ENCODE data around the gene METAP1D.
A peak's percentile ranks its signal among the peaks of the same experiment; 100 is the strongest.
"Not testable (repeated sequence)": the region's sequence is repeated elsewhere in the genome, so short reads cannot be mapped to it uniquely, and the experiment has no call there.

The METAP1D gene

DNA sequence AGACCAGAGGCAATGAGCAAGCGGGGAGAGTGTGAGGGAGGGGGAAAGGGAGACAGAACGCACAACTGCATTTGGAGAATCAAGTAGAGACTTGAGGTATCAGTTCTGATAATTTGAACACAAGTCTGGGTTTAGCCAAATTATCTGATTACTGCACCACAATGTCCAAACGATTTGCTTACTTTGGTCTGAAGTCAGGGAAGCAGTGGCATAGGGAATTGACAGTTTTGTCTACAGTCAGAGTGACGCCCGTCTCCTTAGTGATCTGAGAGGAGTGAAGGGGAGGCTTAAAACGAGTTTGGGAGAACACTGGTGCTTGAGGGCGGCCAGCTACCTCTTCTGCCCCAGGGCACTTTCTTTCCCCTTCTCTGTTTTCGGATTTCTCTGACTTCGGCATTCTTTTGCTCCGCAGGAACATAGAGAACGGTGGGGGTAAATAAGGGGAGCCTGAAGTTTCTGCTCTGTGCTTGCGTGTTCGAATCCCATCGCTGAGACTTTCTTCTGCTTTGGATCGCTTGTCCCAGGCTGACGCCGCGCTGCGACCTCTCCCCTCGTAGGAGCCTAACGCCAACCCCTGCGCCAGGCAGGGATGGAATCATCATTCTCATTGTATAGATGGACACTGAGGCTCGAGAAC, 105.8 kb downstream of the METAP1D start:
- no peak for DNase-seq

GRCh38 chr2:172106108-172106961, 106.6 kb downstream of the METAP1D start:
- DNase-seq = no peak

GRCh38 chr2:172107690-172108586, 108.2 kb downstream of the METAP1D start:
- no peak for DNase-seq

- DNase-seq = no peak
Measured at GRCh38 chr2:172108587-172108930, 108.8 kb downstream of the METAP1D start.

- DNase-seq = no peak
Measured at GRCh38 chr2:172109256-172109987, 109.7 kb downstream of the METAP1D start.

DNA sequence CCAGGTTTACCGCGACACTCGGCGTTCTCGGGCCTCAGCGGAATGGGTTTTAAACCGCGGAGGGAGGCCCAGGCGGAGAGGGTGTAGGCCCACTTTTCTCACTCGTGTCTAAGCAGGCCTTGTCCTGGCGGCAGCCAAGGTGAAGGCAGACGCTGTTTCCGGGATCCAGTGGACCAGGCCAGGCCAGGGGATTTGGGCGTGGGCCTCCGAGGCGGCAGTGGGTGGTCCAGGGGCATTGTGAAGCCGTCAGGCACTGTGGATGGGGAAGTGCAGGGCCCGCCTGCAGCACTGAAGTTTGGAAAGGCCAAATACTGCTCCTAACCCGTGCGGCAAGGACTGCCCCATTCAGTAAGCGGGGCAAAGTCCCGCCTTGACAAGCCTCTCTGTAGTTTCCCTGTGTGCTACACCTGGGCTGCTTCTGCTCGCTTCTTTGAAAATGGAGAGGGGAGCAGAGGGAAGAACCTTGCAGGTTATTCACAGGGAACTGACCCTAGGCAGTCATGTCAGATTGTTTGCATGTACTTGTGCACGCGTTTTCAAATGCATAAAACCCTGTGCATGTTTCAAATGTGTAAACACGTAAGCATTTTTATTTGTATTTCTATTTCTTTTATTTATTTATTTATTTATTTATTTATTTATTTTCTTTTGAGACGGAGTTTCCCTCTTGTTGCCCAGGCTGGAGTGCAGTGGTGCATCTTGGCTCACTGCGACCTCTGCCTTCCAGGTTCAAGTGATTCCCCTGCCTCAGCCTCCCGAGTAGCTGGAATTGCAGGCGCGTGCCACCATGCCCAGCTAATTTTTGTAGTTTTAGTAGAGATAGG, 110.4 kb downstream of the METAP1D start:
- DNase-seq = no peak

DNA sequence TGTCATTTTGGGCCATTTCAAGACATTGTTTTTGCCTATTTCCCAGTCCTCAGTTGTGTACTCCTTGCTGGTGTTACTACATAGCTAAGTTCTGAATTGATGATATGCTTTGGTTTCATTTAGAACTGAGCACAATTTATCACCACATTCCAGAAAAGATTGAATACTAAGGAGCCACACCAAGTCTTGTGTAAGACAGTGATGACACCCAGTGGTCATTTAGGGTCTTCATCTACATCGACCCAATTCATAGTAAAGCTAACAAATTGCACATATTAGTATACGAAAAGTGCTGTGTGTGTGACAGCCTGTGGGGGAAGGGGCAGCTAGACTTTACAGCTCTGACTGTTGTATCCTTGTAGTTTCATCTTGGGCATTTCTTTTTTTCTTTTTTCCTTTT, 113.9 kb downstream of the METAP1D start:
- DNase-seq = peak; percentile 37

GRCh38 chr2:172114176-172114575, 114.4 kb downstream of the METAP1D start:
- DNase-seq = not testable (repeated sequence)

DNA sequence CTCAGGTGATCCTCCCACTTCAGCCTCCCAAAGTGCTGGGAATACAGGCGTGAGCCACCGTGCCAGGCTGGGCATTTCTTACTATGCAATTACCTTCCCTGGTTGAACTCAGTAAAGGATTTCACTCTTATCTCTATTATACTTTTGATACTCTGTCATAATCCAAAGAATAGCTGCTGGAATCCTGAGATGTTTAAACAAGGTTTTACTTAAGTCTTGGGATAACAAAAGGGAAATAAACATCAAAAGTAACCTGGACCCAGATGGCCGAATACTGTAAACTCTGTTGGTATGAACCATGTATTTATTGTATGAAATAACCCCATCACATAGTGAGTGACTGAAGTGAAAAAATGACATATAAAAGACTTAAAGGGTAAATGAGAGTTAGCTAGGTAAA, 114.8 kb downstream of the METAP1D start:
- DNase-seq = no peak

DNA sequence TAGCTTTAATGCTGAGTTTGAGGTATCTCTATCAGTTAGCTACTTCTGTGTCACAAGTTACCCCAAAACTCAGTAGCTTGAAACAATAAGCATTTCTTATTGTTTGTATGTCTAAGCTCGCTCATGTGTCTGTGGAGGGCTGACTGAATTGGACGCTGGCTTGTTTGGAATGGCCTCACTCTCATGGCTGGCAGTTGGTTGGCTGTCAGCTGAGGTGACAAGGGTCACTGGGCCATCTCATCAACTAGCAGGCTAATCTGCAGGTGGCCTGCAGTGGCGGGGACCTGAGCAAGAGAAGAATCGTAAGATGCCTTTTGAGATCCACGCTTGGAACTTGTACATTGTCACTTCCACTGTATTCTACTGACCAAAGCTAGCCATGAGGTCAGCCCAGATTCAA, 116.4 kb downstream of the METAP1D start:
- no peak for DNase-seq

GRCh38 chr2:172119089-172119488, 119.3 kb downstream of the METAP1D start:
- no peak for DNase-seq

DNA sequence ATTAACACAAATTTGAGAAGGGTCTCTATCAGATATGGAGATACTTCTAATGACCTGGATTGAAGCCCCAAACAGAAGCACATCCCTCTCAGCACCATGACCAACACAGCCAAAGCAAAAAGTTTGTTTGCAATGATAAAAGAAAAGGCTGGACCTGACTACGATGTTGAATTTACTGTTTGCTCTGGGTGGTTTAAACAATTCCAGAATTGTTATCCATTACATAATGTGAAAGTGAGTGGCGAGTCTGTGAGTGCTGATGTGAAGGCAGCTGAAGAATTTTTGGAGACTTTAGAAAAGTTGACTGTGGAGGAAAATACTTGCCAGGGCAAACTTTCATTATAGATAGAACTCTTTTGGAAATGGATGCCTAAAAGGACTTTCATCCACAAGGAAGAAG, 120.4 kb downstream of the METAP1D start:
- DNase-seq = no peak

DNA sequence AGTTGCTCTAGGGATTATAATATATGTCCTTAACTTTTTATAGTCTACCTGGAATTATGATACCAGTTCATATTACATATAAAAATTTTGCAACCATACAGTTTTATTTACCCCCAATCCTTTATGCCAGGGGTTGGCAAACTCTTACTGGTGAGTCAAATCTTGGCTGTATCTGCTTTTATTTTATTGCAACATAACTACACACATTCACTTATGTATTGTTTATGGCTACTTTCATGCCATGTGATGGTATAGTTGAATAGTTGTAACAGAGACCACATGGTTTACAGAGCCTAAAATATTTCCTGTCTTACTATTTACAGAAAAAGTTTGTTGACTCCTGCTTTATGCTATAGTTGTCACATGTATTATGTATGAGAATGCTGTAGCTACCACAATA, 128.7 kb downstream of the METAP1D start:
- DNase-seq = no peak

DNA sequence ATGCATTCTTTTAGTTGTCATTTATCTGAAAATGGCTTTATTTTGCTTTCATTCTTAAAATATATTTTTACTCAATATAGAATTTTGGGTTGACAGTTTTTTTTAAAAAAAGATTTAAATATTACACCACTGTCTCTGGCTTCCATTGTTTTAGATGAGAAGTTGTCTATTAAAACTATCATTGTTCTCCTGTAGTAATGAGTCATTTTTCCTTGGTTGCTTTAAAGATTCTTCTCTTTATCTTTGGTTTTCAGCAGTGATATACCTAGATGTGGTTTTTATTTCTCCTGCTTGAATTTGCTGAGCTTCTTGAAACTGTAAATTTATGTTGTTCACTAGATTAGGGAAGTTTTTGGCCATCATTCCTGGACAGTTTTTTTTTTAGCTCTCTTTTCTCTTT, 129.7 kb downstream of the METAP1D start:
- no peak for DNase-seq

Data from NCI-H2171 treated with DMSO at 0.1 percent for 48 hours (cell line).